ENCODE results near the gene SELENOO. TPM values are rescaled to one million over a fixed set of nuclear protein-coding genes. Genes with fewer than 3 reads are reported as not detected.
A peak's percentile ranks its signal among the peaks of the same experiment; 100 is the strongest.

Gene SELENOO
- total and polyA plus RNA-seq, 8 donors, result 18.5 to 28.9 (median 21.8) TPM

DNA sequence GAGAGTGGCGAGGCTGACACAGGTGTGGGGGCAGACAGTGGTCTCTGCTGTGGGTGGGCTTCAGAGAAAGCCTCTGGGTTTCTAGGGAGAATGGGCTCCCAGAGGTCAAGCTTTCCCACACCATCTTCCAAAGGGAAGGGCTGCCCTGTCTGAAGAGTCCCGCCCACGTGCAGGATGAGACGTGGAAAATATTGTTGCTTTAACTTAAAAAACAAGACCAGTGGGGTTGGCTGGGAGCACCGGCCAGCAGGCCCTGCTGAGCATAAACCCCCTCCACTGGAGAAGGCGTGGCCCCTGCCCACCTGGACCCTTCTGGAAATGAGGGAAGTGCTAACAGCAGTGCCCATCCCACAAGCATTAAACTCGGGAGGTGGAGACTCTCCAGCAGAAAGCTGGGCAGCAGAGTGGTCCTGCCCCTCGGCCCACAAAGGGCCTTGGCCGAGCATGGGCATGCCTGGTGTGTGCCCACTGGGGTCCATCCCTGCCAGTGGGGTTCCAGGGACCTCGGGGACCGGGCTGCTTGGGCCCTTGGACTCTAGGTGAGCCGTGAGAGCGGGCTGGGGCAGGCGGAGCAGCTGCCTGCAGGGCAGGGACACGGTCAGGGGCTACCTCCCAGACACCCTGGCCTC lies 15.4 kb downstream of the SELENOO start:
- H3K27ac ChIP-seq, result no peak overlapping the region
- TF ChIP-seq, protein P1, sequence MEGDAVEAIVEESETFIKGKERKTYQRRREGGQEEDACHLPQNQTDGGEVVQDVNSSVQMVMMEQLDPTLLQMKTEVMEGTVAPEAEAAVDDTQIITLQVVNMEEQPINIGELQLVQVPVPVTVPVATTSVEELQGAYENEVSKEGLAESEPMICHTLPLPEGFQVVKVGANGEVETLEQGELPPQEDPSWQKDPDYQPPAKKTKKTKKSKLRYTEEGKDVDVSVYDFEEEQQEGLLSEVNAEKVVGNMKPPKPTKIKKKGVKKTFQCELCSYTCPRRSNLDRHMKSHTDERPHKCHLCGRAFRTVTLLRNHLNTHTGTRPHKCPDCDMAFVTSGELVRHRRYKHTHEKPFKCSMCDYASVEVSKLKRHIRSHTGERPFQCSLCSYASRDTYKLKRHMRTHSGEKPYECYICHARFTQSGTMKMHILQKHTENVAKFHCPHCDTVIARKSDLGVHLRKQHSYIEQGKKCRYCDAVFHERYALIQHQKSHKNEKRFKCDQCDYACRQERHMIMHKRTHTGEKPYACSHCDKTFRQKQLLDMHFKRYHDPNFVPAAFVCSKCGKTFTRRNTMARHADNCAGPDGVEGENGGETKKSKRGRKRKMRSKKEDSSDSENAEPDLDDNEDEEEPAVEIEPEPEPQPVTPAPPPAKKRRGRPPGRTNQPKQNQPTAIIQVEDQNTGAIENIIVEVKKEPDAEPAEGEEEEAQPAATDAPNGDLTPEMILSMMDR (IDR thresholded peaks at IDR 0.05), result no peak
- H3K36me3 ChIP-seq, result peaks cover 0 to 99% of the 10 kb centered on the region in 2 donors
- intact Hi-C loops (cut with DNase I), result no loop called here
- no peaks in the 10 kb centered on the region for H3K9me3 ChIP-seq
- H3K27me3 ChIP-seq, result no peaks in the 10 kb centered on the region
- ATAC-seq (no peak), DNase-seq (no peak)
- H3K4me3 ChIP-seq, result no peak overlapping the region
- peaks cover 0 to 7% of the 10 kb centered on the region in 2 donors for H3K4me1 ChIP-seq

GRCh38 chr22:50216684-50217520 lies 16.1 kb downstream of the SELENOO start:
- H3K27ac ChIP-seq, result no peak overlapping the region
- H3K9me3 ChIP-seq, result no peaks in the 10 kb centered on the region
- DNase-seq (no peak), ATAC-seq (no peak)
- H3K36me3 ChIP-seq, result peaks cover 0 to 99% of the 10 kb centered on the region in 2 donors
- peaks cover 0 to 7% of the 10 kb centered on the region in 2 donors for H3K4me1 ChIP-seq
- TF ChIP-seq, protein P1 (IDR thresholded peaks at IDR 0.05), result no peak
- no peak overlapping the region for H3K4me3 ChIP-seq
- H3K27me3 ChIP-seq, result no peaks in the 10 kb centered on the region
- intact Hi-C loops (cut with DNase I), result no loop called here

- peaks cover 0 to 7% of the 10 kb centered on the region in 2 donors for H3K4me1 ChIP-seq
- no peak overlapping the region for H3K27ac ChIP-seq
- TF ChIP-seq, protein P1 (IDR thresholded peaks at IDR 0.05), result no peak
- intact Hi-C loops (cut with DNase I), result no loop called here
- H3K9me3 ChIP-seq, result no peaks in the 10 kb centered on the region
- H3K4me3 ChIP-seq, result no peak overlapping the region
- ATAC-seq (no peak), DNase-seq (no peak)
- H3K36me3 ChIP-seq, result peaks cover 0 to 99% of the 10 kb centered on the region in 2 donors
- no peaks in the 10 kb centered on the region for H3K27me3 ChIP-seq
Measured at GRCh38 chr22:50217543-50218152, 16.8 kb downstream of the SELENOO start.

GRCh38 chr22:50218153-50218995 lies 17.6 kb downstream of the SELENOO start:
- no peak overlapping the region for H3K27ac ChIP-seq
- H3K4me1 ChIP-seq, result peaks cover 0 to 7% of the 10 kb centered on the region in 2 donors
- no peaks in the 10 kb centered on the region for H3K27me3 ChIP-seq
- no peak overlapping the region for H3K4me3 ChIP-seq
- H3K36me3 ChIP-seq, result peaks cover 0 to 99% of the 10 kb centered on the region in 2 donors
- H3K9me3 ChIP-seq, result no peaks in the 10 kb centered on the region
- intact Hi-C loops (cut with DNase I), result no loop called here
- no peak for DNase-seq
- ATAC-seq, result peak; percentile 8
- TF ChIP-seq, protein P1 (IDR thresholded peaks at IDR 0.05), result no peak
